Epithelial cell of proximal tubule (primary cell): Measurements from ENCODE around the gene ALOXE3. TPM values are rescaled to one million over a fixed set of nuclear protein-coding genes. Genes with fewer than 3 reads are reported as not detected.

Experiments
- DNase-seq: peaks from one replicate; pipeline ENCODE4 v3.0.0-alpha.2; 2011; ENCODE audit warnings: low read depth
- H3K4me3 ChIP-seq: 2 replicates; pipeline ENCODE4 v1.5.1; 2011; ENCODE audit warnings: low read depth, mild to moderate bottlenecking, low read length
- CTCF ChIP-seq: conservative IDR thresholded peaks from 2 replicates; pipeline ENCODE4 v1.5.1; 2012; ENCODE audit warnings: low read depth, mild to moderate bottlenecking, low read length
- total RNA-seq: library from RNA; depleted of rRNA; stranded (reverse); fragments of >200 nt; gene quantifications from 2 replicates; pipeline ENCODE4 v1.2.3, GENCODE V29; 2015

The ALOXE3 gene
- total RNA-seq, 1 donor from 2014 or later = not detected

- TF ChIP-seq CTCF = peak; percentile 69
- no peak for DNase-seq
- H3K4me3 ChIP-seq = no peak overlapping the region
Measured at GRCh38 chr17:8060274-8060673, 58.0 kb downstream of the ALOXE3 start.

- H3K4me3 ChIP-seq = no peak overlapping the region
- no peak for TF ChIP-seq CTCF
- DNase-seq = no peak
Measured at GRCh38 chr17:8059131-8059530, 59.2 kb downstream of the ALOXE3 start.

GRCh38 chr17:8057691-8058114, 60.6 kb downstream of the ALOXE3 start:
- no peak overlapping the region for H3K4me3 ChIP-seq
- no peak for DNase-seq
- TF ChIP-seq CTCF = peak; percentile 73

- DNase-seq = no peak
Measured at GRCh38 chr17:8056976-8057625, 61.2 kb downstream of the ALOXE3 start.

GRCh38 chr17:8056232-8056975, 61.9 kb downstream of the ALOXE3 start:
- DNase-seq = no peak
- no peak overlapping the region for H3K4me3 ChIP-seq
- no peak for TF ChIP-seq CTCF

More at GRCh38 chr17:8056976-8057625, 61.2 kb downstream of the ALOXE3 start:
- no peak for TF ChIP-seq CTCF
- H3K4me3 ChIP-seq = no peak overlapping the region

- no peak overlapping the region for H3K4me3 ChIP-seq
- DNase-seq = no peak
- TF ChIP-seq CTCF = no peak
Measured at GRCh38 chr17:8055851-8056231, 62.5 kb downstream of the ALOXE3 start.

- DNase-seq = no peak
- H3K4me3 ChIP-seq = no peak overlapping the region
- no peak for TF ChIP-seq CTCF
Measured at GRCh38 chr17:8053600-8053999, 64.7 kb downstream of the ALOXE3 start.
